Vagina (tissue), 2 donors: ENCODE measurements around the gene HUS1. TPM values are rescaled to one million over a fixed set of nuclear protein-coding genes. Genes with fewer than 3 reads are reported as not detected.

ENCODE experiments used
- DNase-seq, 2 donors: peaks; one replicate each; pipeline ENCODE4 v3.0.0-alpha.2; 2017; ENCODE audit errors: extremely low spot score in 2 of 2
- H3K27ac ChIP-seq: fragments of 200-600 bp; sonication (generic); one replicate; pipeline ENCODE4 v1.5.1; 2019
- H3K27me3 ChIP-seq: fragments of 200-600 bp; sonication (generic); one replicate; pipeline ENCODE4 v1.5.1; 2019
- H3K36me3 ChIP-seq, 2 donors: fragments of 200-600 bp; sonication (generic); one replicate each; pipeline ENCODE4 v1.5.1; 2017 to 2019
- H3K4me1 ChIP-seq: fragments of 200-600 bp; sonication (generic); one replicate; pipeline ENCODE4 v1.5.1; 2019
- H3K4me3 ChIP-seq, 2 donors: fragments of 200-600 bp; sonication (generic); 1 replicate in 1 of 2; 2 replicates in 1 of 2; pipeline ENCODE4 v1.5.1; 2016 to 2019
- H3K9me3 ChIP-seq: fragments of 200-600 bp; sonication (generic); one replicate; pipeline ENCODE4 v1.5.1; 2019
- POLR2A ChIP-seq, 2 donors: fragments of 450-650 bp; IDR thresholded peaks; one replicate each; pipeline ENCODE4 v1.6.1; 2017; ENCODE audit warnings: antibody characterized with exemption in 2 of 2, mild to moderate bottlenecking in 2 of 2, moderate library complexity in 2 of 2
- POLR2AphosphoS5 ChIP-seq, 2 donors: sonication (generic); formaldehyde crosslinking; IDR thresholded peaks; one replicate each; pipeline ENCODE4 v1.9.0; 2017; ENCODE audit warnings: antibody characterized with exemption in 2 of 2, mild to moderate bottlenecking in 2 of 2, low read depth in 1 of 2; ENCODE audit not compliant: insufficient read depth in 1 of 2
- intact Hi-C: fragments of 100-400 bp; cut with DNase I; formaldehyde crosslinking; loops from one replicate; pipeline ENCODE4 v1.15.1; 2023
- total RNA-seq: library from RNA; depleted of rRNA; stranded (reverse); fragments of >200 nt; gene quantifications from one replicate; pipeline ENCODE4 v1.2.3, GENCODE V29; 2016
- TF ChIP-seq, protein P1 (sequence below), 3 experiments: fragments of 450-650 bp in 2 of 3; fragments of 200-600 bp in 1 of 3; sonication (generic) in 1 of 3; IDR thresholded peaks; one replicate each; pipeline ENCODE4 v1.5.1; 2017 to 2019; ENCODE audit warnings: antibody characterized with exemption in 3 of 3, mild to moderate bottlenecking in 2 of 3, moderate library complexity in 2 of 3

HUS1 gene
- total RNA-seq, 1 donor from 2014 or later = 28.5 TPM

DNA sequence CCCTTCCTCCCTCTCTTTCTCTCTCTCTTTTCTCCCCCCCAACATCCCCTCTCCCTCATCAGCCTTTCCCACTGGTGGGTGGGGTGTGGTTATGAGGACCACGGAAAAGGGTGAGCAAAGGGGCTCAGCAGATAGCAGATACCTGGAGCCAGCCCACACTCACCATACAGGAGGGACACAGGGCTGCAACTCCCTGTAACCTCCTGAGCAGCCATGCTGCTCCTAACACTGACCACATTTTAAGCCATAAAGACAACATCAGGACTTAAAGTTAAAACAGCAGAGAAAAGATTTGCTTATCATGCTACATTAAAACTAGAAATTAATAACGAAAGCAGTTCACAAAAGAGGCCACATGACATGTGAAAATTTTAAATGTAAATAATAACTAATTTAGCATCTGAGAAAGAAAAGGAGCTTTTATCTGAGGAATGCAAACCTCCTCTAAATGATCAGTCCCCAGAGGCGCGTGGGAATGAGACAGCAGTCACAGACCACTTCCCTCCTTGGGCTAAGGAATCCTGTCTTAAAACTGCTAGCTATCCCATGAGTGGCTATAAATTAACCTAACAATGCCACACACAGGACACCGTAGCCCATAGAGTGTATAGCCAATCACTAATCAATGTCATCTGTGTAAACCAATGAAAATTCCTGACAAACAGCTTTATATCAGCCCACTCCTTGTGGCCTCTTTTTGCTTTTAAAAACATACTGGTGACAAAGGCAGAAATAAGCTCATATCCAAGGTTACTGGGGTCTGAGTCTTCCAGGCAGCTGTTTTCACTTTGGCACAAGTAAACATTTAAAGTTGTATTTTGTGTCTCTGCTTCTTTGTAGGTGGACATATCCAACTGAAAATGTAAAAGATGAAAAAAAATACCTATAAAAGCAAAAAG lies 64.4 kb downstream of the HUS1 start:
- intact Hi-C loops = no loop called here
- TF ChIP-seq POLR2A (IDR thresholded peaks at IDR 0.05) = no peak
- no peak for TF ChIP-seq POLR2AphosphoS5 (IDR thresholded peaks at IDR 0.05; ENCODE audit: insufficient read depth in 1 of 2, low read depth in 1 of 2)
- TF ChIP-seq, protein P1, sequence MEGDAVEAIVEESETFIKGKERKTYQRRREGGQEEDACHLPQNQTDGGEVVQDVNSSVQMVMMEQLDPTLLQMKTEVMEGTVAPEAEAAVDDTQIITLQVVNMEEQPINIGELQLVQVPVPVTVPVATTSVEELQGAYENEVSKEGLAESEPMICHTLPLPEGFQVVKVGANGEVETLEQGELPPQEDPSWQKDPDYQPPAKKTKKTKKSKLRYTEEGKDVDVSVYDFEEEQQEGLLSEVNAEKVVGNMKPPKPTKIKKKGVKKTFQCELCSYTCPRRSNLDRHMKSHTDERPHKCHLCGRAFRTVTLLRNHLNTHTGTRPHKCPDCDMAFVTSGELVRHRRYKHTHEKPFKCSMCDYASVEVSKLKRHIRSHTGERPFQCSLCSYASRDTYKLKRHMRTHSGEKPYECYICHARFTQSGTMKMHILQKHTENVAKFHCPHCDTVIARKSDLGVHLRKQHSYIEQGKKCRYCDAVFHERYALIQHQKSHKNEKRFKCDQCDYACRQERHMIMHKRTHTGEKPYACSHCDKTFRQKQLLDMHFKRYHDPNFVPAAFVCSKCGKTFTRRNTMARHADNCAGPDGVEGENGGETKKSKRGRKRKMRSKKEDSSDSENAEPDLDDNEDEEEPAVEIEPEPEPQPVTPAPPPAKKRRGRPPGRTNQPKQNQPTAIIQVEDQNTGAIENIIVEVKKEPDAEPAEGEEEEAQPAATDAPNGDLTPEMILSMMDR (IDR thresholded peaks at IDR 0.05) = no peak
- Histone ChIP-seq H3K4me1 (no peaks in the 10 kb centered on the region), H3K27me3 (no peaks in the 10 kb centered on the region), H3K36me3 (no peaks in the 10 kb centered on the region), H3K9me3 (no peaks in the 10 kb centered on the region), H3K27ac (no peak overlapping the region), H3K4me3 (no peak overlapping the region)
- no peak for DNase-seq

Other genes starting within 250 kb of the HUS1 start
- 0.49 TPM for gene PKD1L1, start 31.1 kb downstream of the HUS1 start, total RNA-seq
- not detected for gene SUN3, start 49.5 kb upstream of the HUS1 start, total RNA-seq
- not detected for gene C7orf57, start 55.9 kb upstream of the HUS1 start, total RNA-seq
- gene UPP1, start 109.7 kb upstream of the HUS1 start, total RNA-seq = 79.8 TPM
- gene ABCA13, start 191.8 kb upstream of the HUS1 start, total RNA-seq = under 0.01 TPM